SKM-1 treated with dmso at 0.1 percent for 144 hours (cell line): Measurements from ENCODE around the gene TTC21B.

Source experiments
- DNase-seq: peaks from one replicate; lab custom pipeline; 2025; ENCODE audit not compliant: unreplicated experiment; lab: John Stamatoyannopoulos, UW

Gene TTC21B

DNA sequence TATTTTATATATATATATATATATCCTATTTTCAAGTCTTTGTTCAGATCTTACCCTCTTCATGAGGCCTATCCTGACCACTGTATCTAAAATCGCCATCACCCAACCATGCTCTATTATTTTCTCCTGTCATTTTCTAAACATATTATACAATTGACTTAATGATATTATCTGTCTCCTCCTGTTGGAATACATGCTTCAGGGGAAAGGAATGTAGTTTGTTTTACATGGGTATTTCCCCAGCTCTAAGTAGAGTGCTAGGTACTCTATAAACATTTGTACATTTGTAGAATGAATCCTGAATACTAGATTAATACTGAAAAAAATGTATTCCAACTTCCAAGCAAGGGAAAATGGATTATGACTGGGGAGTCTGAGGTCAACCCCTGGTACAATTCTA is 26.2 kb downstream of the TTC21B start:
- no peak for DNase-seq

DNA sequence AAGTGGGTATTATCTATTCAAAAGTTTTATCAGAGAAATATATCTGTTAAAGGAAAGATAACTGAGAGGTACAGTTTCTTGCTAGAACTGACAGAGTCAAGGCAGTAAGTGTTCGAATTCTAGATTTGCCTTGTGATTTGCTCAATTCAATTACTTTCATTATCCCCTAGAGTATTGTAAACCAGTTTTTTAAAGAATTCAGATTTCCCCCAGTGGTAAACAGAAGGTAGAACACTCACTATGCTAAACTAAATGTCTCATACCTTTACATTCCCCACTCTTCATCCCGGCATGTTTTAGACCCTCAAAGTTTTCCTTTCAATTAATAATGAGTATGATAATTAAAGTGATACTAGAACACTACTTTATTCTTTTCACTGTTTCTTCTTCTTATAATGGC is 28.6 kb downstream of the TTC21B start:
- DNase-seq: no peak

DNA sequence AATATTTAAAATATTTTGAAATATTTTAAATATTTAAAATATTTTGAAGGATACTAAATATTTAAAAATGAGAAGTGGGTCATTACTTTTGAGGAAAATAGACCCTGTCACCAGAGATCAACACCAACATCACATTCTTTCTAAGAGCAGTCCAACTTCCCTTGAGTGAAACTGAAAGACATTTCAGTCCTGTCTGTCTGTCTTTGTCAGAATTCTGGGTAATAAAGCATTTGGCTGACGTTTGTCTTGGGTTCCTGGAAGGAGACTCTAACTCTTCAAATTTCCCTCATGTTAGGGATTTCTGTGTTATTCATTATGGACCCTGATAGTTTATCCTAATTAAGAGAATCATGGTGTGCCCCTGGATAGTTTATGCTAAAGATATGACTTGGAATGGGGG is 32.8 kb downstream of the TTC21B start:
- DNase-seq: no peak

DNA sequence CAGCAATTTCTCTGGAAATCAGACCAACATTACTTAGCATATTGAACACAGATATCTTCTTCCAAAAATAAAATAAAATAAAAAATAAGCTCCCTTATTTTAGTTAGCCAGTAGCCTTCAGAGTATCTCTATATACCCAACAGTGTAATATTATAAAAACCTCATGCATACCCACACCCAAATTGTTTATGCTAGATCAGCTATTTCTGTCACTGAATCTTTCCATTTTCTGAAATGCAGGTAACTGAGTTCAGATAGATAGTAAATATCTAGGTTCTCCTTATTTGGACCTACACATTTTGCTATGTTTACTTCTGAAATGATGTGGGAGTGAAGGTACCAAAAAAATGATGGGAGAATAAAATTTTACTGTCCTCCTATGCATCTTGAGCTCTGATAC is 39.9 kb downstream of the TTC21B start:
- DNase-seq: no peak

DNA sequence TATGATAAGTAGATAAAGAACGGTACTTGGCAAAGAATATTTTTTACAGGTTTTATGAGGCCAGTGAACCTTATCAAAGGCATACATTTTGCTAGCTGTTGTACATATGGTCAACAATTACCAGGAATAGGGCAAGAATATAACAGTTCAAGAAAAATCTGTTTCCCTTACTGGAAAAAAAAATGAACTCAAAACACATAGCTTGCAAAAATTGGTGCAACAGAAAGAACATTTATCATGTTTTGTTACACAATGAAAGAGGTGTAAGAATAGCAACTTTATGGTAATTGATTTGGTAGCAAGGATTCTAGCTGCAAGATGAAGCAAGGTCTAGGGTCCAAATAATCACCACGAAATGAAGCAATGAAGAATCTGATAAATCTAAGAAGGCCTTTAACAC is 41.6 kb downstream of the TTC21B start:
- DNase-seq: no peak

DNA sequence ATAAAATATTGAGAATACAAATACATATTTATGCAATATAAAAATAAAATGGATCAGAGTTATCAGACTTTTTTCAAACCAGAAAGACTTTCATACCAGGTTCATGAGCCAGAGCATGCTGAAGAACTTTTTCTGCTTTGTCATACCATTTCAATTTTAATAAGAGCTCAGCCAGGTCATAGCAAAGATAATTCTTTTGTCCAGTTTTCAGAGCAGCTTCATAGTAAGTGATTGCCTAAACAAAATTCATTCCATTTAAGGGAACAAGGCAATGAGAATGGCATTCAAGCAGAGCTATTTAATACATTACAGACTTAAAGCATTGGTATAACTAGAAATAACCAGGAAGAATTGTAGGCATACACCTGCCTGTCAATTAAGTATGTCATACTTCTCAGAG is 42.3 kb downstream of the TTC21B start:
- DNase-seq: no peak

DNA sequence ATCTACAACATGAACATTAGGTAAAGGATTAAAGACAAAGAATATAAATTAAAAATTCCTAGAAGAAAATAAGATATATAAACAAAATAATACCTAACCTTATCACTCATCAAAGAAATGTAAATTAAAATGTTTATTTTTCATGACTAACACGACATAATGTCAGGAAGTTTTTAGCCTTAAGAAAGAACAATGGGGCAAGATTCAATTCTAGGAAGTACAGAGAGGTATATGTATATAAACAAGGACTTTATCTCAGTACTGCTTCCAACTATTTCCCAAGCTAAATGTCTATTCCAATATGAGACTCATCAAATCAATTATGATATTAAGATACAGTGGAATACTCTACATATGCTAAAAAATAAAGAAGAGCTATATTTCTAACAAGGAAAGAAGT is 44.1 kb downstream of the TTC21B start:
- DNase-seq: no peak

DNA sequence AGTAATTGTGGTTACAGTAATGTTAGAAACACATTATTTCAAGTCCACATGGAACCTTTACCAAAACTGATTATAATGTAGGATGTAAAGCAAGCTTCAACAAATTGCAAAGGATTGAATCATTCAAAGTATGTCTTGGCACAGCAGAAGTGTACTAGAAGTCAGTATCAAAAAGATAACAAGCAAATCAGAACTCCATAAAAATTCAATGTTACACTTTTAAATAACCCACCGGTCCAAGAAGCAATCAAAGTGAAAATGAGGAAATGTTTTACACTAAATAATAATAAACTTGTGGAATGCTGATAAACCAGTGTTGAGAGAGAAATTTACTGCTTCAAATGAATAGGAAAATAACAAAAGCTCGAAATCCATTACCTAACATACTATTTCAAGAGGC is 47.7 kb downstream of the TTC21B start:
- DNase-seq: no peak

DNA sequence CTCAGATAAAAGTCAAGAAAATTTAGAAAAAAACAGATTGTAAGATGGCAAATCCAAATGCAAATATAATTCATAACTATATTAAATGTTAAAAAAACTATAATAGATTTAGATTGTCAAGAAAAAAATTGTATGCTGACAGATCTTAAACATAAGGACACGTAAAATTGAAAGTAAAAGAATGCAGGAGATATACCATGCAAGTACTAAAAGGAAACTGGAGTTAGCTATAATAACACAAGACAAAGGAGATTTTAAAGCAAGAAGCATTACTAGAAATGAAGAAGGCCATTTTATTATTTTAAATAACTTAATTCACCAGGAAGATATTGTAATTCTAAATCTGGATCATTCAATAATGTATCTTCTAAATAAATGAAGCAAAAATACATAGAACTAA is 48.3 kb downstream of the TTC21B start:
- no peak for DNase-seq

DNA sequence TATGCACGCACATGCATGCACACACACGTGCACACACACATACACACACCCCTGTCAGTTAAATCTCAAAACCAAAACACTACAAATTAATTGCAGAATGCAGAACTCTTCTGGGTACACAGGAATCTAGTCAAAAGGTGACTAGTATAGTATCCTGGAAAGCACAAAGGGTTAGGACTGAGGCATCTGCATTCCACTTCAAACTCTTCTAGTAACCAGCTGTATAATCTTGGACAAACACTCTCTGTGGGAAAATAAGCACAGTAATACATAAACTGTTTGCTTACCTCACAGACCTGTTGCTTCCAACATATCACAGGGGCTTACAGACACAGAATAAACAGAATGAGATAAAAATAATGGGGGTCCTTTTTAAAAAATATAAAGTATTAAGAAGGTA is 49.1 kb downstream of the TTC21B start:
- DNase-seq: no peak

DNA sequence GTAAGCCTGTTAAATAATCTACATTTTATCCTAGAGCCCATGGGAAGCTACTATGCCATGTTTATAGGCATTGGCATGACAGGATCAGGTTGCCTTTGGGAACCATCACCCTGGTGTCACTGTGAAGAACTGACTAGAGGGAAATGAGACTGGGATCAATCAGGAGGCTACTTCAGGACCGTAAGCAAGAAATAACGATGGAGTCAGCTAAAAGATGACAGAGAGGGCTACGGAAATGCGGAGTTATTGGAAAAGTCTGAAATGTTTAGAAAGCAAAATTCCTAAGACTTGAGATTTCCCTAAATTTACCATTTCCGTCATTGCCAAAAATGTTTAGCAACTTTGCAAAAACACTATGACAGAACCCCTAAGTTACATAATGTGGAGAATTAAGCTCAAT is 50.2 kb downstream of the TTC21B start:
- no peak for DNase-seq

DNA sequence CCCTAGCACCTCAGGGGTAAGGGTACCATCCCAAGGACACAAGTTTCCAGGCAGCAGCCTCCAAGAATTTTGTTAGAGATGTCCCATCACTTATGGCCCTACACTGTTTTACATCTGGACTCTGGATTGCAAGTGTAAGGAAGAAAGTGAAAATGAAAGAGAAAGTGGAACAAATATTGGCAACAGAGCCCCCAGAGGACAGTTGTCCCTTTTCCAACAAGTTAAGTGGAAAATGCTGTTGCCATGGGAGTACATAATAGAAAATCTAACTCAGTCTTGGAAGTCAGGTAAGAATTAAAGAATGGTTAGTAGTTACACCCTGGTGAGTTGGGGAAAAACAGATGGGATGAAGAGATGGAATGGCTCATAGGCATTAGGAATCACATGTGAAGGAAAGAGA is 50.6 kb downstream of the TTC21B start:
- DNase-seq: no peak

DNA sequence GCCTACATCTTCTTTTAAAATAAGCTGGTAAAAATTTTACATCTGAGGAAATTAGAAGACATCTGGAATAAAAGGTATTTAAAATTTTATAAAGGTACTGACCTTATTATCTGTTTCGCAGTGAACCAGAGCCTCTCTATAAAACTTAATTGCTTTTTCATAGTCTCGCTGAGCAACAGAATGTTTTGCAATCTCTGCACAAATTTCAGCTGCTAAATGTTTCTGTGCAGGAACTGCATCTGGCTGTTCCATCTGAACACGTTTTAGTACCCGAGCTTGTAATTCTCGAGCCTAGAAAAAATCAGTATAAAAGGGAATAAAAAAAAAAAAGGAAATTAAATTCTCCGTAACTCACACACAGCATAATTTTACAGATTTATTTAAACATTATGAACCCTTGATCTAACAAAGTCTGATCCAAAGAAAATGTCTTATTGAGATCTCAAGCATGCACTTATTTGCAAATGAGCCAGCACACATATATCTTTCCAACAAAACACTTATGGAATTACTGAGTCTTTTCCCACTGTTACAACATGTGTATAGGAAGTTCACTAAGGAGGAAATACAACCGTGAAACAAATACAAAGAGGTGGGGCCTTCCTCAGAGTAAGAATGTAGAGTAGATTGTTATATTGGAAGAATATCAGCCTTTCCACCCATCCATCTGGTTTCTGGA is 51.8 kb downstream of the TTC21B start:
- no peak for DNase-seq

DNA sequence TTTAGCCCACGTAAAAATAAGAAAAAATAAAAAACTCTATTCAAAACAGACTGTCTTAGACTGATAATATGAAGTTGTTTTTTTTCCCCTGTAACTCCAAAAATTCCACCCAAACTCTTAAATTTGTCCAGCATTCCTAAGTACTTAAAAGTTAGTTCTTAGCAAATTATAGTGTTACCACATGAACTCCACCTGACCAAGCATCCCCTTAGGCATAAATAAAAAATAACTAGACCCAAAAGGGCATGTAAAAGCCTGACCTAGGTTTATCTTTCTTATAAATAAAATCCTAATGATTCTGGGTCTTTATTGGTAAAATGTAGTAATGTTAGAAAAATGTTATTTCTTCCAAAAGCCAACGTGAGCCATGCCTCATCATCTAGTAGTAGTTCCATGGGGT is 54.3 kb downstream of the TTC21B start:
- no peak for DNase-seq

DNA sequence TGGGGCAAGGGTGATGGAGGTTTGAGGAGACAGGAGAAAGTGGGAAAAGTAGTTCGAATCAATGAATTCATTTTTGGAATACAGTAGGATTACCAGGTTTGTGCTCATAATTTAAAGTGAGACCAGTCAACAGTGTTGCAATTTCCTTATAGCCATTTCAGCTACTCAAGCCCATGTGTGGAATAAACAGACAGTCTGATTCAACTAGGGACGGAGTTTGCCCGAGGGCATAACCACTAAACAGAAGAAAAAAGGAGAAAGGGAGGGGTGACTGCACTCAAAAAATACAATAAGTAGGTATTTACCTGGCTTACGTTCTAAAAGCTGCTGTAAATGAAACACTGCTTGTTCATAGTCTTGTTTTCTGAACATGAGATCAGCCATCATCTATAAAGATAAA is 55.2 kb downstream of the TTC21B start:
- DNase-seq: peak; percentile 7

DNA sequence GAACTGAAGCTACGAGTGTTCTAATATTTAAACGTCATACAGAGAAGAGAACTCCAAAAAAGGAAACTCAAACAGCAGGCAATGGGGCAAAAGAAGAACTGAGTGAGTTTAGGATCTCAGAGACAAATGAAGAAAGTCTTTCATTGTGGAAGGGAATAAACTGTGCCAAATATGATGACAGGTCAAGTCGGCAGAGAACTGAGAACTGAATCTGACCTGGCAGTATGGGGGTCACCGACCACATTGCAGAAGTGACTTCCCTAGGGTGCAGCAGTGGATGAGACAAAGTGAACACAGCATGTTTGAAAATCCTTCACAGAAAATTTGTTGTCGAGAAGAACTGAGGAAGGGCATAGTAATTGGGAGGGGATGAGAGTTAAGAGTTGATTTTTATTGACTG is 55.9 kb downstream of the TTC21B start:
- peak; percentile 56 for DNase-seq

DNA sequence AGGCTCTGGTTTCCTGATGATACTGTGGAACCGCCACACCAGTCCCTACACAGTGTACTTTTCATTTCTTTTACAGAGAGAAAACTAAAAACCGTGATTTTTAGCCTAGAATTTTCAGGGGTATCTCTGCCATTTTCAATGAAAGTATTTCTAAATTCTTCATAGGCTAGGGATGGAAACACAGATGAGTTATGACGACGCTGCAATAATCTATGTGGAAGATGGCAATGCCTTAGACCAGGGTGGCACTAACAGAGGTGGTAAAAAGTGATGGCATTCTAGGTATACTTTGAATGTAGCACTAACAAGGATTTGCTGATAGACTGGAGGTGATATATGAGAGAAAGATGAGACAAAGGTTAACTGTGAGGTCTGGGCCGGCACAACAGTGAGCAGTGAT is 56.5 kb downstream of the TTC21B start:
- DNase-seq: no peak

DNA sequence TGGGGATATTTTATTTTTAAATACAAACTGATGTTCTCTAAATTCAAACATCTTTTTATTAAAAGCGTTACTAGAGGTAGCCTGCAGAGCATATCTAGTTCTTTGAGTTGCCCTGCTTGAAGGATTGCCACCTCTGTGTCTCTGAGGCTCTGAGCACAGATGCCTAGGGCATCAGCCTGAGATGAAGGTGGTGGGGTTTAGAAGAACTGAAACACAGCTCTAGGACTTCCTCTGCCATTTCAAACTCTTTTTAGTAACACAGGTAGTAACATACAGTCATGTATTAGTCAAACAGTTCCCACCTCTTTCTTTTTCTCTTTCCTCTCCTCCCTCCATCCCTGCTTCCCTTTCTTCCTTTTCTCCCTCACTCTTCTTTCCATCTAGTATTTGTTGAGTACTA is 57.6 kb downstream of the TTC21B start:
- DNase-seq: no peak

DNA sequence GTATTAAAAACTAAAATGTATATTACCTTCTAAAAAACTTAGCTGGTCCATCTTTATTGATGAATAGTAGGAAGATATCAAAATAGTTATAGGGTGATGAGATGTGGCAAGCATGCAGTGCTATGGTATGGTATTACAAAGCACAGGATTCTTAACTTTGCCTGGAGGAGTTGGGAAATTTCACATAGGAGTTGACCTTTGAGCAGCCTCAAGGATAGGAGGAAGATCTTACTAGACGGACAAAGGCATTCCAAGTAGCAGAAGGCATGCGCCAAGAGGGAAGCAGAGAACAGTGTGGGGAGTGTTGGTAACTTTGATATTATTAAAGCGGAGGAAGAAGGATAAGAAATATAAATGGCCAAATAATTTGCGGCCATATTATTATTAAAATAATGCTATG is 60.0 kb downstream of the TTC21B start:
- no peak for DNase-seq

DNA sequence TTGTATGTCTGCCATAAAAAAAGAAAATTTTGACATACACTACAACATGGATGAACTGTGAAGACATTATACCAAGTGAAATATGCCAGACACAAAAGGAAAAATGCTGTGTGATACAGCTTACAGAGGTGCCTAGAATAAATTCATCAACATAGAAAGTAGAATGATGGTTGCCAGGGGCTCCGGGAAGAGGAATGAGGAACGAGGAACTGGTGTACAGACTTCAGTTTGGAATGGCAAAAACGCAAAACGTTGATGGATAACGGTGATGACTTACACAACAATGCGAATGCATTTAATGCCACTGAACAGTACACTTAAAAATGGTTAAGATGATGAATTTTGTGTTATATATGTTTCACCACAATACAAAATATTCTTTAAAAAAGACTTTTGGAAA is 61.0 kb downstream of the TTC21B start:
- no peak for DNase-seq

DNA sequence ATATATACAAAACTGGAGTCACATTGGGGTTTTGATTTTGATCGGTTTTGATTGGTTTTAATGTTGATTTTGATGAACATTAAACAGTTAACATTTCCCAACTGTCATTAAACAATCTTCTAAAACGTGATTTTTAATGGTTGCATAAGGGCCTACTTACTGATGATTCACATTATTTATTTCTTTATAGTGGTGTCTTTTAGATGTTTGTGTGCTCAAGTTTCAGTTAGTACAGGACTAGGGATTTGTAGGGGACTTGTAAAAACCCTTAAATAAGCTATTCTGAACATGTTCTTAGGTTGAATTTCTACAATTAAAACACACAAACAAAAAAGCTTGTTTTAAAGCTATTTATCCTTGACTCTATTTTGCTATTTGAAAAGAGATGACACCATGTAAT is 61.6 kb downstream of the TTC21B start:
- no peak for DNase-seq

DNA sequence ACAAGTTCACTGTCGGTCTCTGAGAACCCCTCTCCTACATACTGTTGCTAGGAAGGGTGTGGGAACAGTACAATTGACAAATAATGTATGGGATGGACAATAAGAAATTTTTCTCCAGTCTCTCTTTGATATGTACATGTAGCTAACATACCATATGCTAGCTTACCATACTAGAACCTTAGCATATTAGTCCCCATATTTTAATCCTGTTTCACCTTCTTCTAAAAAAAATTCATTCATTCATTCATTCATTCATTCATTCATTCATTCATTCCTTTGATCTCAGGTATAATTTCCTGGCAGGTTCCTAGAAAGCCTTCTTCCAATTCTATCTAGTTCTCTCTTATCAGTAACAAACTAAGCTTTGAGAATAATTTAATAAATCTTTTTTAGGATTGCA is 62.2 kb downstream of the TTC21B start:
- no peak for DNase-seq

DNA sequence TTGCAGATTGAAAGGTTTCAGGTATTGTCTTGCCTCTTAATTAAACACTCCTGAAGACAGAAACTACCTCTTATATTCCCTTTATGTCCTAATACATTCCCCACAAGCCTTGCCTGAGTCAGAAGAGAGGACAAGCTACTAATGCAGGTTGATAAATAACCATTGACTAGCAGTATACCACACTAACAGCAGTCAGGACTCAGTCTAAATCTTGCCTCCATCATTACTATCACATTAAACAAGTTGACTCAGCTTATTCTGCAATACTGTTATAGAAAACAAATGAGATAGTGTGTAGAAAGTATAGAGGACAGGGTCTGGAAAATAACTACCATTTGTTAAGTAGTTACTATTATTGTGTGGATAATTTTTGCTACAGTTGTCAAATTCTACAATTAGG is 63.8 kb downstream of the TTC21B start:
- DNase-seq: no peak

DNA sequence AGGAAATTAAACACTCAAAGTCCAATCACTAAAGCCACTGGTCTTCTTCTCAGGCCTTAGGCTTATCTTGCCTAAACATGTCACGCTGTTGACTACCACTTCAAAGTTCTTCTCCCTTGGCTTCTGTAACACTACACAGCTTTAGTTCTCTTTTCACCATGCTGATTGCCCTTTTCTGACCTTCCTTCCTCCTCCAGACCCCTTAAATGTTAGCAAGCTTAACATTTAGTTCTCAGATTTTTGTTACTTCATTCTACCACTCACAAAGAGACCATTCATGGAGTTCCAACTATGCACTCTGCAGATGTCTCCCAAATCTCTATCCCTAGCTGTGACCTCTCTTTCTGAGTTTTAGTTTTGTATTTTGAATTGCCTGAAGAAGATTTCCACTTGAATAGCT is 64.4 kb downstream of the TTC21B start:
- DNase-seq: no peak
